Karpas-422 (cell line): ENCODE results near the gene BRSK2. TPM values are rescaled to one million over a fixed set of nuclear protein-coding genes. Genes with fewer than 3 reads are reported as not detected.
A peak's percentile ranks its signal among the peaks of the same experiment; 100 is the strongest.

ENCODE experiments used
- DNase-seq: peaks from one replicate; pipeline ENCODE4 v3.0.0-alpha.2; 2015
- H2AFZ ChIP-seq: fragments of 200-600 bp; sonication (generic); 2 replicates; pipeline ENCODE4 v1.6.1; 2014; ENCODE audit warnings: antibody characterized with exemption, low read length, mixed read lengths
- H3K27ac ChIP-seq: fragments of 200-600 bp; sonication (generic); 2 replicates; pipeline ENCODE4 v1.5.1; 2014; ENCODE audit warnings: mild to moderate bottlenecking, low read length, moderate library complexity
- H3K27me3 ChIP-seq: fragments of 200-600 bp; sonication (generic); 2 replicates; pipeline ENCODE4 v1.6.1; 2014; ENCODE audit warnings: low read length, mixed read lengths
- H3K36me3 ChIP-seq: fragments of 200-600 bp; sonication (generic); 2 replicates; pipeline ENCODE4 v1.6.1; 2014; ENCODE audit warnings: low read length, mixed read lengths; ENCODE audit not compliant: insufficient read depth
- H3K4me1 ChIP-seq: fragments of 200-600 bp; sonication (generic); 2 replicates; pipeline ENCODE4 v1.6.1; 2014; ENCODE audit warnings: mild to moderate bottlenecking, low read length, mixed read lengths
- H3K4me2 ChIP-seq: fragments of 200-600 bp; sonication (generic); 2 replicates; pipeline ENCODE4 v1.6.1; 2014; ENCODE audit warnings: low read length, low read depth, mild to moderate bottlenecking; ENCODE audit not compliant: poor library complexity, severe bottlenecking
- H3K4me3 ChIP-seq: fragments of 200-600 bp; sonication (generic); 2 replicates; pipeline ENCODE4 v1.5.1; 2014; ENCODE audit warnings: mild to moderate bottlenecking, antibody characterized with exemption, low read length, mixed read lengths
- H3K79me2 ChIP-seq: fragments of 200-600 bp; sonication (generic); 2 replicates; pipeline ENCODE4 v1.6.1; 2014; ENCODE audit warnings: mild to moderate bottlenecking, low read length, mixed read lengths
- H3K9ac ChIP-seq: fragments of 200-600 bp; sonication (generic); 2 replicates; pipeline ENCODE4 v1.6.0; 2014; ENCODE audit warnings: low read length
- H3K9me2 ChIP-seq: fragments of 200-600 bp; sonication (generic), shearing (Covaris generic); replicated peaks from 2 replicates; pipeline ENCODE4 v1.6.0; 2014; ENCODE audit warnings: mild to moderate bottlenecking, low read length, moderate library complexity; ENCODE audit not compliant: insufficient read depth
- H3K9me3 ChIP-seq: fragments of 300-700, 200-600 bp; sonication (generic); 2 replicates; pipeline ENCODE4 v1.6.1; 2014; ENCODE audit warnings: low read length, mixed read lengths
- H4K20me1 ChIP-seq: fragments of 200-600 bp; sonication (generic); 2 replicates; pipeline ENCODE4 v1.6.1; 2014; ENCODE audit warnings: mild to moderate bottlenecking, antibody characterized with exemption, low read length, low read depth; ENCODE audit not compliant: insufficient read depth
- total RNA-seq: library from RNA; depleted of rRNA; stranded (reverse); fragments of >200 nt; shearing (Covaris generic); gene quantifications from 2 replicates; pipeline ENCODE4 v1.2.3, GENCODE V29; 2014; ENCODE audit warnings: low replicate concordance

Gene BRSK2
- total RNA-seq, 1 experiment from 2014 or later, result not detected

DNA sequence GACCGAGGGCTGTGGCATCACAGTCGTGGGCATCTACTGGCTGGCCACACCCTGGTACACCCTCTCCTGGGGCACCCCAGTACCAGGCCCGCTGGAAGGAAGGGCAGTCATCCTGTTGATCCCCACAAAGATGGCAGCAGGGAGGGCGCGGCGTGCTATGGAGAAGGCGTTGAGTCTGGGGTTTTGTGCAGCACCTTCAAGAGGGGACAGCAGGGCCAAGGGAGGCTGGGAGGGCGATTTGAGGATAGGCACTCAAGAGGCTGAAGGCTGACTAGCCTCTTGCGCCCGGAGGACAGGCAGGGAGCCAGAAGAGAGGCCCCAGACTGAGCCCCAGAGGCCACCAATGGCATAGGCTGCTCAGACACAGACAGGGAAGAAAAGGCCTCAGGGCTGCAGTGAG, 2.2 kb upstream of the BRSK2 start:
- no peak for DNase-seq
- no peaks in the 10 kb centered on the region for H3K27me3 ChIP-seq

DNA sequence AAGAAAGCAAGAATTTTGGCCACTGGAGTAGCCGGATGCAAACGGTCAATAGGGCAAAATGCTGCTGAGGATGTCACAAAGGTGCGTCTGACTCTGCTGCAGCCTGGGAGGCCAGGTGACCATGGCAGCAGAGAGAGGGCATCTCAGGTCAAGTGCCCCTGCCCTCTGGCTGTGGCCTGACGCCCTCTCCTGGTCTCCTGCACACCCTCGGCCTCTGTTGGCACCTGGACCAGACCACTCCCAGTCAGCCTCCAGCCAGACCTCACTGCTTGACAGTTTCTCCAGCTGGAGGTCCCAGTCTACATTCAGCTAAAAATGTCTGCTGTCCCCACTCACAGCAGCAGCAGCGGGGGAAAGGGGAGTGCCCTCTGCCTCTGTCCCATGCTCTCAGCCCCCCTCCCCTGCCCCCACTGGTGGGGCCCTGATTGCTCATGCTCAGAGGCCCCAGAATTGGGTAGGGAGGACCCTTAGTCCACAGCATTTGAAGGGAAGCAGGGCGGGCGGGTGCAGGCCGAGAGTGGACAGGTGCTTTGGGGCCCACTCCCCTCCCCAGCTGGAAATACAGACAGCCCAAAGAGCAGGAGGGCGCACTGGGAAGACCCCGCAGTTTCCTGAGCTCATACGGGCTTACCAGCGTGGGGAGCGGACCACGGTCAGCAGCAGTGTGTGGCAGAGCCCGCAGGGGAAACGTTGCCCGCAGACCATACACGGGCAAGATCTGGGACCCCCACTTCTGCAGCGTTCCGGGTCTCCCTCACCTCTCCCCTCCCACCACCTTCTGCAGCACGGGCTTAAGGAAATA, 1.6 kb upstream of the BRSK2 start:
- Histone ChIP-seq H3K27me3 (no peaks in the 10 kb centered on the region), H2AFZ (no peak overlapping the region), H3K9me3 (no peaks in the 10 kb centered on the region), H3K36me3 (no peaks in the 10 kb centered on the region), H3K4me1 (peaks cover 6% of the 10 kb centered on the region), H3K27ac (no peak overlapping the region), H3K4me2 (peak overlapping the region; percentile 65), H3K4me3 (no peak overlapping the region), H3K9me2 (no peaks in the 10 kb centered on the region), H3K79me2 (no peaks in the 10 kb centered on the region), H4K20me1 (no peaks in the 10 kb centered on the region), H3K9ac (no peak overlapping the region)
- DNase-seq, result no peak

More for the DNA sequence above, 2.2 kb upstream of the BRSK2 start:
- Histone ChIP-seq H4K20me1 (no peaks in the 10 kb centered on the region), H3K4me3 (no peak overlapping the region), H3K27ac (no peak overlapping the region), H2AFZ (no peak overlapping the region), H3K9ac (no peak overlapping the region), H3K79me2 (no peaks in the 10 kb centered on the region), H3K36me3 (no peaks in the 10 kb centered on the region), H3K4me2 (no peak overlapping the region), H3K9me3 (no peaks in the 10 kb centered on the region), H3K9me2 (no peaks in the 10 kb centered on the region), H3K4me1 (peaks cover 6% of the 10 kb centered on the region)

DNA sequence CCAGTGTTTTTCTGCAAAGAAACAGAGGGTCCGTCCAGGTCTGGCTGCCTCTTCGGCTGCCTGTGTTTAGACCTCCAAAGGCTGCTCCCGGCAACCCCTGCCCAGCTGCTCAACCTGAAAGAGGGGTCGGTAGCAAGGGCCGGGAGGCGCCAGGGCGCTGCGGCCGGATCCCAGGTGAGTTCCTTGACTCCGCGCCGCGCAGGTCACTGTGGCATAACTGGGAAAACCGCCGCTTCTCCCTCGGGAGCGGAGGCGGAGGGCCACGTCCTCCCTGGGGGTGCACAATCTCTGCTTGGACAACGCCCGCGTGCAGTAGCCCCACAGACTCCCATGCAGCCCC, 1.0 kb upstream of the BRSK2 start:
- Histone ChIP-seq H3K27me3 (no peaks in the 10 kb centered on the region), H4K20me1 (no peaks in the 10 kb centered on the region), H2AFZ (peak overlapping the region; percentile 34; the same call in 1 of the 2 replicates), H3K9me2 (no peaks in the 10 kb centered on the region), H3K27ac (no peak overlapping the region), H3K4me2 (peak overlapping the region; percentile 65), H3K4me1 (peaks cover 6% of the 10 kb centered on the region), H3K79me2 (no peaks in the 10 kb centered on the region), H3K4me3 (peak overlapping the region; percentile 55; the same call in 1 of the 2 replicates), H3K36me3 (no peaks in the 10 kb centered on the region), H3K9me3 (no peaks in the 10 kb centered on the region), H3K9ac (peak overlapping the region; percentile 68)
- no peak for DNase-seq

DNA sequence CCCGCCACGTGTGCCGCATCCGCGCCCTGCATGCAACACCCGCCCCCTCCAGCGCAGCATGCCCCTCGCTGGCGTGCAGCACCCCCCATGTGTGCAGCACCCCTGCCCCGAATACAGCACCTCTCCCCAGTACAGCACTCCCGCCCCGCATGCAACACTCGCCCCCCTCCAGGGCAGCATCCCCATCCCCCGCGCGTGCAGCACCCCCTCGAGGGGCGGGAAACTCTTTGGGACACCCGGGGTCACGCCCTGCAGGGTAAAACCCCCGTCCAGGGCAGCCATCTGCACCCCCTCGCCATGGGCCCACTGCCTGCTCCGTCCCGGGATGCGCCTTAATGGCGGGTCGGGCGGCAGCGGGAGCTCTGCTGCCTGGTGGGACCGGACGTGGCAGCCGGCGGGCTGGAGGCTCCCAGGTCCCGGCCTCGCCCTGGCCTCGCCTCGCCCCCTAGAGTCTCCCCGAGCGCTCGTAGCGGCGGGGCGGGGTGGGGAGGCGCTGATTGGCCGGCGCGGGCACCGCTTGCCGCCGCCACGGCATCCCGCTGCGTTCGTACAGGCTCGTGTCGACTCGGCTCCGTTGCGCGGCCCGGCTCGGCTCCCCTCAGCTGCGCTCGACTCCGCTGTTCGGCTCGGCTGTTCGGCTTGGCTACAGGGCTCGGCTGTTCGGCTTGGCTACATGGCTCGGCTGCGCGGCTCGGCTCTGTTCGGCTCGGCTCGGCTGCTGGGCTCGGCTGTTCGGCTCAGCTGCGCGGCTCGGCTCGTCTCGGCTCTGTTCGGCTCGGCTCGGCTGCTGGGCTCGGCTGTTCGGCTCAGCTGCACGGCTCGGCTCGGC, 417 bp upstream of the BRSK2 start:
- H3K27me3 ChIP-seq, result no peaks in the 10 kb centered on the region
- H3K9me3 ChIP-seq, result no peaks in the 10 kb centered on the region
- H3K36me3 ChIP-seq, result no peaks in the 10 kb centered on the region
- H2AFZ ChIP-seq, result peak overlapping the region; percentile 34; the same call in 1 of the 2 replicates
- H3K27ac ChIP-seq, result no peak overlapping the region
- peak; percentile 92 for DNase-seq
- no peaks in the 10 kb centered on the region for H3K79me2 ChIP-seq
- peak overlapping the region; percentile 55; the same call in 1 of the 2 replicates for H3K4me3 ChIP-seq
- H3K9ac ChIP-seq, result peak overlapping the region; percentile 68
- H3K4me1 ChIP-seq, result peaks cover 6% of the 10 kb centered on the region
- H3K4me2 ChIP-seq, result peak overlapping the region; percentile 65
- H3K9me2 ChIP-seq, result no peaks in the 10 kb centered on the region
- no peaks in the 10 kb centered on the region for H4K20me1 ChIP-seq

DNA sequence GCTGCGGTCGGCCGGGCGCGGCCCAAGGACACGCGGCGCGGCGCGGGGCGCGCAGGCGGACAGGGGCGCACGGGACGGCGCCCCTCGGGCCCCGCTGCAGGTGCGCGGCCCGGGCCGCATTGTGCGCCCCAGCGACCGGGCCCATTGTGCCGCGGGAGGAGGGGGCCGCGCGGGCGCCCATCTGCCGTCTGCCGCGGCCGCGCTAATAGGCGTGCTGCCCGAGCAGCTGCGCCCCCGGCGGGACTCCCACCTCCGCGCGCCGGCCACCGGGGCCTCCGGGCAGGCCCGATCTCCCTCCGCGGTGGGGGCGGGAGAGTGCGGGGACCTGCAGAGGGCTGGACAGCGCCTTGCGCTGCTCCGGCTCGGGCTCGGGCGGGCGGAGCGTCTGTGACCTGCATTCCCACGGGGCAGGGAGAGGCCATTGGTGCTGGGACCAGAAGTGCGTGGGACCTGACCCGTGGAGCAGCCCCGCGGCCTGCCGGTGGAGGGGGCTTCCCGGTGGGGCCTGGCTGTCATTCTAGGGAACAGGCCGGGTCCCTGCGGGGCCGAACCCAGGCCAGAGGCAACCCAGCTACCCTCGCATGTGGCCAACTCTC, 933 bp downstream of the BRSK2 start:
- Histone ChIP-seq H3K4me2 (no peak overlapping the region), H2AFZ (no peak overlapping the region), H3K9ac (no peak overlapping the region), H3K79me2 (no peaks in the 10 kb centered on the region), H3K4me1 (peaks cover 6% of the 10 kb centered on the region), H3K36me3 (no peaks in the 10 kb centered on the region), H3K27ac (no peak overlapping the region), H4K20me1 (no peaks in the 10 kb centered on the region), H3K9me2 (no peaks in the 10 kb centered on the region), H3K9me3 (no peaks in the 10 kb centered on the region), H3K27me3 (no peaks in the 10 kb centered on the region), H3K4me3 (no peak overlapping the region)
- no peak for DNase-seq

DNA sequence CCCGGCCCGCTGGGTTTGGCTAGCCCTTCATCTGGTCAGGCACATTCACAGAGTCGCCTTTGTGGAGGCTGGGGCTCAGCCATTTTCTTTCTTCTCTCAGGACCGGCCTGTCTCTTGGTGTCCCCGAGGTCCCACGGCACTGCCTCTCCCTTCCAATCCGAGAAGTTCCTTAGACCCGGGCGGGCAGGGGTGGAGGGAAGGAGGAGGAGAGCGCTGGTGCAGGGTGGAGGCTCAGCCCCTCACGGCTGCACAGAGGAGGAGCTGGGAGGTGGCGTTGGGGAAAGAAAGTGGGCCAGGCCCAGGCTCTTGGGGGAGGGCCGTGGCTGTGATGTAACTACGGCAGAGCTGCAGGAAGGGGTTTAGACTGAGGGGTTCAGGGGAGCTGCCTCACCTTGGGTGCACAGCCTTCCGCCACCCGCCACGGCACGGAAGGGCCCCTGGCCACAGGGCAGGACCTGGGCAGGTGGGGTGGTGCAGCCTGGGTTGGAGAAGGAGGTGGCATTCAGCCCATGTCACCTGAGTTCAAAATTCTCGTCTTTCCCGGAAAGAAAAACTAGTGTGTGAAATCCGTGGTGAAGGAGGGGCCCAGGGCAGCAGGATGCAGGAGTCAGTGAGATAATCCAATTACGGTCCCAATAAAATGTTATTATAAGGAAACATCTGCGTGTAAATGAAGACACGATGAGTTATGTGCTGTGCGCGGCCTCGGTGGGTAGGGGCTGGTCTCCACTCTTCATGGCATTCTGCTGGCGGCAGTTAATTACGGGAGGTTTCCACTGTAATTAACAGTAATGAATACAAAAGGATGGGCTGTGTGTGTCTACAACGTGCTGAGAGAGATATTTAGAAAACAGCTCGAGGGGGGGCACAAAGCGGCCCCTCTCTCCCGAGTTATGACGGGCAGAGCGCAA, 1.7 kb downstream of the BRSK2 start:
- no peaks in the 10 kb centered on the region for H4K20me1 ChIP-seq
- H3K9me3 ChIP-seq, result no peaks in the 10 kb centered on the region
- H3K27me3 ChIP-seq, result no peaks in the 10 kb centered on the region
- H3K27ac ChIP-seq, result no peak overlapping the region
- no peaks in the 10 kb centered on the region for H3K79me2 ChIP-seq
- no peaks in the 10 kb centered on the region for H3K36me3 ChIP-seq
- no peak overlapping the region for H2AFZ ChIP-seq
- no peak overlapping the region for H3K4me3 ChIP-seq
- H3K9ac ChIP-seq, result no peak overlapping the region
- no peak for DNase-seq
- no peaks in the 10 kb centered on the region for H3K9me2 ChIP-seq
- H3K4me2 ChIP-seq, result no peak overlapping the region
- peaks cover 6% of the 10 kb centered on the region for H3K4me1 ChIP-seq

DNA sequence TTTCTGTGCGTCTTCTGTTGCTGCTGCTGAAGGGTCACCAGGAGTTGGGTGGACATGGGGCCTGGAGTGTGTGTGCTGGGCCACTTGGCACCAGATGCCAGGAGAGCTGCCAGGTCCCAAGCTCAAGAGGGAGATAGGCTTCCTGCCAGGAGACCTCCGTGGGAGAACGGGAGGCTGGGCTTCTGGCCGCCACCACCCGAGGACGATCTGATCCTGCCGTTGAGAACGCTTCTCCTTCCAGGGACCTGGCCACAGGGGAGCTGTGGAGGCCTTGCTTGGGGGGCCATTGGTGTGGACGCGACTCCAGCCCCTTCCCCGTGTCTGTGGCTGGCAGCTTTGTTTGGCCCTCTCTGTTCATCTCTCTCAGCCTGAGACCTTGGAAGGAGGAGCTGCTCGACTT, 2.4 kb downstream of the BRSK2 start:
- Histone ChIP-seq H3K4me1 (peaks cover 6% of the 10 kb centered on the region), H3K4me2 (no peak overlapping the region), H3K27ac (no peak overlapping the region), H3K4me3 (no peak overlapping the region), H3K9me2 (no peaks in the 10 kb centered on the region), H3K9me3 (no peaks in the 10 kb centered on the region), H4K20me1 (no peaks in the 10 kb centered on the region), H3K27me3 (no peaks in the 10 kb centered on the region), H3K36me3 (no peaks in the 10 kb centered on the region), H2AFZ (no peak overlapping the region), H3K79me2 (no peaks in the 10 kb centered on the region), H3K9ac (no peak overlapping the region)
- no peak for DNase-seq
